T47D (cell line): ENCODE data around the gene RGL3.

ENCODE experiments used
- DNase-seq, 2 experiments: peaks; one replicate each; pipeline versions ENCODE4 v3.0.0 to v3.0.0-alpha.2; 2011 to 2012; ENCODE audit warnings: low read depth in 1 of 2, low spot score in 1 of 2
- JUND ChIP-seq: IDR thresholded peaks from 2 replicates; pipeline ENCODE4 v1.6.1; 2012; ENCODE audit warnings: low read depth
- in situ Hi-C: cut with HindIII; loops from 2 replicates; pipeline ENCODE4 v1.10.0; 2016; ENCODE audit warnings: low sequenced_read_pairs, low pct_unique_long_range_greater_than_20kb

The RGL3 gene

GRCh38 chr19:11404588-11405222, 14.4 kb downstream of the RGL3 start:
- in situ Hi-C loops: no loop called here

DNA sequence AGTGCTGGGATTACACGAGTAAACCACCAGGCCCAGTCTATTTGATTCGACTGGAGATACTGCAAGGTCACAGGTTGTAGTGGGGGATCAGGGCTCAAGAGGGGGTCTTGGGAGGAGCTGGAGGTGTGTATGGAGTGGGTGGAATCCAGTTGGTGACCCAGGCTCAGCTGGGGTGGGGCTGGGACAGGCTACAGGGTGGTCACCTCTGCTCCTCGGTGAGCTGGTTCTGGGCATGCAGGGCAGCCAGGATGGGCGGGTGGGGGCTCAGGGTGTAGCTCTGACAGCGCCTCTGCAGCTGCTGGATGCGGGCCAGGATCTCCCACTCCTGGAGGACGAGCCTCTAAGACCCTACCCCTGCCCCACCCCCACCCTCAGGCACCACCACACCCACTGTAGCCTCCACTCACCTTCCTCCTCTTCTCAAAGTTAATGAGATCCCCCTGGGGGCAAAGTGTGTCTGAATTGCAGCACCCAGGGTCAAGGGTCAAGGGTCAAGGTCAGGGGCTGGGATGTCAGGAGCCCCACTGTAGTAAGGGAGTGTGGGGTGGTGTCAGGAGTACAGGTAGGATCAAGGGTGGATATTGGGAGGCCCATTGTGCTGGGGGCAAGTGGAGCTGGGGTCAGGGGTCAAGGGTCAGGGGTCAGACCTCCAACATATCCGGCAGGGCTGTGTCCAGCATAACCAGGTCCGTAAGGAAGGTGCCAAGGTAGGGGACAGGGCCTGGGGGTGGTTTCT, 17.1 kb downstream of the RGL3 start:
- no peak for DNase-seq
- TF ChIP-seq JUND: no peak

More at GRCh38 chr19:11404588-11405222, 14.4 kb downstream of the RGL3 start:
- no peak for DNase-seq
- TF ChIP-seq JUND: no peak

DNA sequence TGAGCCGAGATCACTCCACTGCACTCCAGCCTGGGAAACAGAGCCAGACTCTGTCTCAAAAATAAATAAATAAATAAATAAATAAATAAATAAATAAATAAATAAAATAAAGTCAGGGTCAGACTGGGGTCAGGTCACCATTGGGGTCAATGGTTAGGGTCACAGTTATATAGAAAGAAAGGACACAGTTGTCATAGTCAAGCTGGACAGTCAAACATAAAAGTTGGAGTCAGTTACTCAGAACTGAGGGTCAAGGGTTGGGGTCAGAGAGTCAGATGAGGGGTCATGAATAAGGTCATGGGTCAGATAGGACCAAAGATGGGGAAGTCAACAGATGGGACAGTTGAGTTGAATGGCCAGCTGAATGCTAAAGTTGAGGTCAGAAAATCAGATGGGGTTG, 18.3 kb downstream of the RGL3 start:
- in situ Hi-C loops: no loop called here
- DNase-seq: no peak
- TF ChIP-seq JUND: no peak

More for the DNA sequence above, 17.1 kb downstream of the RGL3 start:
- in situ Hi-C loops: no loop called here

GRCh38 chr19:11399667-11400066, 19.4 kb downstream of the RGL3 start:
- no peak for DNase-seq
- no peak for TF ChIP-seq JUND
- in situ Hi-C loops: no loop called here

GRCh38 chr19:11397089-11397610, 22.0 kb downstream of the RGL3 start:
- in situ Hi-C loops: no loop called here
- no peak for DNase-seq
- TF ChIP-seq JUND: no peak

- no peak for TF ChIP-seq JUND
- in situ Hi-C loops: no loop called here
- no peak for DNase-seq
Observed at GRCh38 chr19:11390933-11391680, 28.0 kb downstream of the RGL3 start.

- no peak for DNase-seq
- in situ Hi-C loops: no loop called here
- no peak for TF ChIP-seq JUND
Observed at GRCh38 chr19:11390359-11390758, 28.8 kb downstream of the RGL3 start.

GRCh38 chr19:11387162-11388034, 31.7 kb downstream of the RGL3 start:
- in situ Hi-C loops: no loop called here
- TF ChIP-seq JUND: no peak
- DNase-seq: no peak

DNA sequence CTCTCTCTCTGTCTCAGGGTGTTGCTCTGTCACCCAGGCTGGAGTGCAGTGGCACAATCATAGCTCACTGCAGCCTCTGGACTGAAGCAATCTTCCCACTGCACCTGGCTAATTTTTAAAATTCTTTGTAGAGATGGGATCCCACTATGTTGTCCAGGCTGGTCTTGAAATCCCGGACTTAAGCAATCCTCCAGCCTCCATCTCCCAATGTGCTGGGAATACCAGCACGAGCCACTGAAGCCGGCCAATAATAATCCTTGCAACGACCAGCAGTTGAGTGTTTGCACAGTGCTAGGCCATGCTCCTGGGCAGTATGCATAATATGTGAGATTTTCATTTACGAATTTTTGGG, 34.4 kb downstream of the RGL3 start:
- DNase-seq: no peak
- TF ChIP-seq JUND: no peak
- in situ Hi-C loops: no loop called here

DNA sequence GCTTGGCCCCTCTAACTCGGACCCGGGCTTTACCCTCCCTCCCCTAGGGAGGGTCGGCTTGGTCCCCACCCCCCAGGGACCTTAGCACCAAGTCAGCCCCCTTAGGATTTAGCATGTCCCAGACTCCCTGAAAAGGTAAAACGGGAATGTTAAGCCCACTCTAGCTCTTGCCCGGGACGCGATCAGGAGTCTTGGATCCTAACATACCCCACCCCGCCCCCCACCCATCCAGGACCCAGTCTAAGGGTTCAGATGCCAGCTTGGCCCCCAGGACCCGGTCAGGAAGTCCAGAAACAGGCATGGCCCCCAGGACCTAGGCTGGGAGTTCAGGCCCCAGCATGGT, 35.4 kb downstream of the RGL3 start:
- no peak for TF ChIP-seq JUND
- in situ Hi-C loops: no loop called here
- DNase-seq: no peak

DNA sequence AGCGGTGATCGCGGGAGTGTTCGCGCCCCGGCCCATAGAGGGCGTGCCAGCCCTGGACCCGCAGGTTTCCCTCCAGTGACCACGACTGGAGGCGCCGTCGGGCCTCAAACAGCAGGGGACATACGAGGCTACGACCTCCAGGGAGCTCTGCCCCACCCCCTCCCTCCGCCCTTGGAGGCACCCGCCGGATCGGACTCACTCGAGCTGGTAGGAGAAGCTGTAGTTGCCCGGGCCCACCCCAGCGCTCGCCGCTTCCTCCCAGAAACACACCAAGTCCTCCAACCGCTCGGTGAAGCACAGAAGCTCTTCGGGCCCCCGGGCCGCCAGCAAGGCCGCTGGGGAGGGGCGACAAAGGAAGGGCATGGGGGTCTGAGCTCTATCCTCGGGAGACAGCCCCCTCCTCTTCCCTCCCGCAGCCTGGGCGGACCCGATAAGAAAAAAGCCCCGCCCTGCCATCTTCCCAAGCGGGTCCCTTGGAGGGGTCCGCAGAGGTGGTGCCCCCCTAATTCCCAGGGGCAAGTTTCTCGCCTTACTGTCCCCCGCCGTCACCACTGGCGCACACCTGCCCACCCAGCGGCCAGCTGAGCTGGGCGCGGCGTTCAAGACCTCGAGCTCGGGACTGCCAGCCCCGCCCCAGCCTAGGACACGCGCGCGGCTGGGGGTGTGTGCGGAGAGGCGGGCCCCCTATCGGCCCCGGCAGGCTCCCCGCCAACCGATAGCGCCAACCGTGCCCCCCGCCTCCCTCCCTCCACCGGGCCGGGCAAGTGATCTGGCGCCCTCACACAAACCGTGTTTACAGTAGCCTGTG, 36.0 kb downstream of the RGL3 start:
- TF ChIP-seq JUND: no peak
- DNase-seq: peak in 1 of 2 experiments; percentile 63
- in situ Hi-C loops: no loop called here
